A673 (cell line): Measurements from ENCODE around the gene BEST4.

Source experiments
- CTCF ChIP-seq: fragments of 300-800, 200-600 bp; sonication (generic); conservative IDR thresholded peaks from 2 replicates; pipeline ENCODE4 v1.5.1; 2017; ENCODE audit warnings: low read depth, mild to moderate bottlenecking, antibody characterized with exemption, low read length, moderate library complexity, mixed read lengths
- EZH2 ChIP-seq: fragments of 200-600 bp; sonication (generic); IDR thresholded peaks from 2 replicates; pipeline ENCODE4 v1.6.1; 2017; ENCODE audit warnings: borderline replicate concordance, low read depth, mild to moderate bottlenecking, mixed read lengths, antibody characterized with exemption, low read length; ENCODE audit not compliant: poor library complexity, severe bottlenecking

GRCh38 chr1:44822981-44823451, 35.0 kb upstream of the BEST4 start:
- TF ChIP-seq CTCF, result no peak
- no peak for TF ChIP-seq EZH2
